Panc1 (cell line): Measurements from ENCODE around the gene SPTLC2. TPM values are rescaled to one million over a fixed set of nuclear protein-coding genes. Genes with fewer than 3 reads are reported as not detected.

Experiments
- ATAC-seq: fragments of 200-7000 bp; cut with Tn5 transposase; 2 replicates; pipeline ENCODE4 v1.9.1; 2020; ENCODE audit warnings: mild to moderate bottlenecking, moderate library complexity
- BruUV-seq: library from RNA; stranded (reverse); fragments of 400-500 nt; replicated peaks from 2 replicates; lab custom pipeline; 2021; lab: Mats Ljungman, UMichigan
- CTCF ChIA-PET: fragments of 300-600 bp; sonication (Branson Sonifier 250); formaldehyde crosslinking; loops from one replicate; lab custom pipeline; 2022; ENCODE audit warnings: antibody characterized with exemption; lab: Charles Lee
- POLR2A ChIA-PET: fragments of 300-600 bp; sonication (Branson Sonifier 250); formaldehyde crosslinking; loops from one replicate; lab custom pipeline; 2022; ENCODE audit warnings: antibody characterized with exemption; lab: Charles Lee
- DNase-seq: peaks from one replicate; pipeline ENCODE4 v3.0.0-alpha.2; 2010; ENCODE audit warnings: low read depth, low spot score
- H3K27ac ChIP-seq: 2 replicates; pipeline ENCODE4 v1.5.1; 2011; ENCODE audit warnings: mild to moderate bottlenecking, low read length, inconsistent platforms
- H3K27me3 ChIP-seq: fragments of 200-500 bp; sonication (Bioruptor generic); 2 replicates; pipeline ENCODE4 v1.6.0; 2014; ENCODE audit warnings: low read length, inconsistent platforms; ENCODE audit not compliant: control insufficient read depth, insufficient read depth
- H3K36me3 ChIP-seq: fragments of 200-500 bp; sonication (Bioruptor generic); 2 replicates; pipeline ENCODE4 v1.5.1; 2014; ENCODE audit warnings: inconsistent platforms, mild to moderate bottlenecking, low read length, moderate library complexity; ENCODE audit not compliant: control insufficient read depth, insufficient read depth
- H3K4me1 ChIP-seq: 2 replicates; pipeline ENCODE4 v1.5.1; 2011; ENCODE audit warnings: inconsistent platforms, mild to moderate bottlenecking, low read length, moderate library complexity; ENCODE audit not compliant: control insufficient read depth, insufficient read depth
- H3K4me3 ChIP-seq, 2 experiments: 2 replicates each; pipeline ENCODE4 v1.5.1; 2011 to 2012; ENCODE audit warnings: low read depth in 2 of 2, low read length in 2 of 2, mild to moderate bottlenecking in 2 of 2, inconsistent platforms in 1 of 2, moderate library complexity in 1 of 2
- H3K9me3 ChIP-seq: fragments of 200-500 bp; sonication (Bioruptor generic); 2 replicates; pipeline ENCODE4 v1.5.1; 2014; ENCODE audit warnings: low read depth, mild to moderate bottlenecking, inconsistent platforms, low read length, moderate library complexity; ENCODE audit not compliant: control insufficient read depth, insufficient read depth
- CTCF ChIP-seq: fragments of 450-650 bp; IDR thresholded peaks from 2 replicates; pipeline ENCODE4 v1.5.1; 2017; ENCODE audit warnings: mild to moderate bottlenecking
- POLR2AphosphoS5 ChIP-seq: IDR thresholded peaks from 2 replicates; pipeline ENCODE4 v1.6.1; 2012; ENCODE audit warnings: mild to moderate bottlenecking, low read depth, low read length, moderate library complexity
- REST ChIP-seq, 2 experiments: IDR thresholded peaks; 2 replicates each; pipeline ENCODE4 v1.6.1; 2011 to 2012; ENCODE audit warnings: low read depth in 2 of 2, control low read depth in 1 of 2, low read length in 1 of 2, mild to moderate bottlenecking in 1 of 2, moderate library complexity in 1 of 2; ENCODE audit not compliant: insufficient read depth in 1 of 2
- SIN3A ChIP-seq: IDR thresholded peaks from 2 replicates; pipeline ENCODE4 v1.6.1; 2012; ENCODE audit warnings: low read depth, mild to moderate bottlenecking, low read length, moderate library complexity, borderline replicate concordance; ENCODE audit not compliant: insufficient read depth
- TCF7L2 ChIP-seq: IDR thresholded peaks from 2 replicates; pipeline ENCODE4 v1.6.1; 2011; ENCODE audit warnings: mild to moderate bottlenecking, low read depth, low read length, inconsistent platforms
- in situ Hi-C: cut with HindIII; loops from 2 replicates; pipeline ENCODE4 v1.10.0; 2016; ENCODE audit warnings: low sequenced_read_pairs, low pct_unique_long_range_greater_than_20kb
- intact Hi-C: fragments of 100-400 bp; cut with micrococcal nuclease; formaldehyde crosslinking; loops from one replicate; pipeline ENCODE4 v1.10.0; 2022; ENCODE audit not compliant: unreplicated experiment
- total RNA-seq: library from RNA; stranded (reverse); gene quantifications from one replicate; pipeline ENCODE4 v1.2.1, GENCODE V29; 2021; ENCODE audit not compliant: unreplicated experiment

The SPTLC2 gene
- total RNA-seq, 1 experiment from 2014 or later = 21.0 TPM

GRCh38 chr14:77557391-77557790 is 59.0 kb downstream of the SPTLC2 start:
- H3K4me1 ChIP-seq = no peaks in the 10 kb centered on the region
- DNase-seq (no peak), ATAC-seq (no peak)
- no TSS peak for BruUV-seq
- in situ Hi-C loops (no loop called here), intact Hi-C loops (loop anchor here (10.0 kb wide), 1 partner anchor 233 kb away; the partner anchor contains the start of genes GSTZ1 and POMT2)
- ChIA-PET CTCF (no interaction called here), POLR2A (no interaction called here)
- TF ChIP-seq REST (IDR thresholded peaks at IDR 0.05; ENCODE audit: insufficient read depth in 1 of 2, low read depth in 2 of 2, low read length in 1 of 2) (no peak), POLR2AphosphoS5 (no peak), TCF7L2 (no peak), SIN3A (no peak), CTCF (no peak)
- H3K27me3 ChIP-seq = no peaks in the 10 kb centered on the region
- H3K4me3 ChIP-seq = no peak overlapping the region
- no peaks in the 10 kb centered on the region; the same call in 1 of the 2 replicates for H3K36me3 ChIP-seq
- no peak overlapping the region for H3K27ac ChIP-seq
- H3K9me3 ChIP-seq = no peaks in the 10 kb centered on the region

GRCh38 chr14:77556946-77557345 is 59.5 kb downstream of the SPTLC2 start:
- intact Hi-C loops (loop anchor here (10.0 kb wide), 1 partner anchor 232 kb away; the partner anchor contains the start of genes GSTZ1 and POMT2), in situ Hi-C loops (no loop called here)
- no TSS peak for BruUV-seq
- Histone ChIP-seq H3K9me3 (no peaks in the 10 kb centered on the region), H3K36me3 (no peaks in the 10 kb centered on the region; the same call in 1 of the 2 replicates), H3K4me1 (no peaks in the 10 kb centered on the region), H3K27me3 (no peaks in the 10 kb centered on the region), H3K4me3 (no peak overlapping the region), H3K27ac (no peak overlapping the region)
- DNase-seq (no peak), ATAC-seq (no peak)
- ChIA-PET CTCF (no interaction called here), POLR2A (interaction anchor here (0.6 kb wide), 1 partner anchor 132 kb away, joined by 4 read pairs; no protein-coding TSS in a partner anchor)
- no peak for TF ChIP-seq TCF7L2
- TF ChIP-seq REST (IDR thresholded peaks at IDR 0.05; ENCODE audit: insufficient read depth in 1 of 2, low read depth in 2 of 2, low read length in 1 of 2) = no peak
- no peak for TF ChIP-seq SIN3A
- TF ChIP-seq POLR2AphosphoS5 = no peak
- no peak for TF ChIP-seq CTCF
